Muscle layer of colon (tissue), 2 donors: ENCODE measurements around the gene LRRN1.
"Not testable (repeated sequence)": the region's sequence is repeated elsewhere in the genome, so short reads cannot be mapped to it uniquely, and the experiment has no call there.

ENCODE experiments used
- H3K27ac ChIP-seq: one replicate; pipeline ENCODE4 v1.7.0; 2013; ENCODE audit warnings: low read depth, mild to moderate bottlenecking, low read length, moderate library complexity
- H3K27me3 ChIP-seq, 2 donors: one replicate each; pipeline ENCODE4 v1.7.0; 2013; ENCODE audit warnings: low read length in 2 of 2, mild to moderate bottlenecking in 2 of 2; ENCODE audit not compliant: insufficient read depth in 2 of 2, control insufficient read depth in 1 of 2
- H3K36me3 ChIP-seq: one replicate; pipeline ENCODE4 v1.7.0; 2013; ENCODE audit warnings: mild to moderate bottlenecking, low read length; ENCODE audit not compliant: insufficient read depth
- H3K4me1 ChIP-seq: one replicate; pipeline ENCODE4 v1.7.0; 2013; ENCODE audit warnings: mild to moderate bottlenecking, low read length; ENCODE audit not compliant: insufficient read depth
- H3K4me3 ChIP-seq, 2 donors: one replicate each; pipeline ENCODE4 v1.7.0; 2013; ENCODE audit warnings: low read length in 2 of 2, low read depth in 1 of 2, mild to moderate bottlenecking in 1 of 2, moderate library complexity in 1 of 2
- H3K9ac ChIP-seq: one replicate; pipeline ENCODE4 v1.7.0; 2013; ENCODE audit warnings: low read length
- H3K9me3 ChIP-seq: one replicate; pipeline ENCODE4 v1.7.0; 2013; ENCODE audit warnings: mild to moderate bottlenecking, low read length
- donor health status: abdominal sarcoma.
- donor health status: Adenocarcinoma of cecum.

Gene LRRN1

GRCh38 chr3:3813013-3813412, 13.8 kb downstream of the LRRN1 start:
- no peak overlapping the region for H3K27ac ChIP-seq
- no peaks in the 10 kb centered on the region for H3K36me3 ChIP-seq
- H3K9me3 ChIP-seq = no peaks in the 10 kb centered on the region
- no peak overlapping the region for H3K9ac ChIP-seq
- no peaks in the 10 kb centered on the region for H3K27me3 ChIP-seq
- no peak overlapping the region for H3K4me3 ChIP-seq
- H3K4me1 ChIP-seq = no peaks in the 10 kb centered on the region

GRCh38 chr3:3815206-3815605, 16.0 kb downstream of the LRRN1 start:
- Histone ChIP-seq H3K27me3 (no peaks in the 10 kb centered on the region), H3K9ac (no peak overlapping the region), H3K4me3 (no peak overlapping the region), H3K36me3 (no peaks in the 10 kb centered on the region), H3K4me1 (no peaks in the 10 kb centered on the region), H3K27ac (no peak overlapping the region), H3K9me3 (no peaks in the 10 kb centered on the region)

GRCh38 chr3:3816034-3816433, 16.8 kb downstream of the LRRN1 start:
- H3K9ac ChIP-seq = no peak overlapping the region
- H3K9me3 ChIP-seq = no peaks in the 10 kb centered on the region
- H3K27me3 ChIP-seq = no peaks in the 10 kb centered on the region
- H3K36me3 ChIP-seq = no peaks in the 10 kb centered on the region
- H3K27ac ChIP-seq = no peak overlapping the region
- no peaks in the 10 kb centered on the region for H3K4me1 ChIP-seq
- H3K4me3 ChIP-seq = no peak overlapping the region

- Histone ChIP-seq H3K9me3 (no peaks in the 10 kb centered on the region), H3K36me3 (no peaks in the 10 kb centered on the region), H3K27me3 (no peaks in the 10 kb centered on the region), H3K9ac (no peak overlapping the region), H3K27ac (no peak overlapping the region), H3K4me3 (no peak overlapping the region), H3K4me1 (no peaks in the 10 kb centered on the region)
Observed at GRCh38 chr3:3817865-3818264, 18.6 kb downstream of the LRRN1 start.

- no peaks in the 10 kb centered on the region for H3K27me3 ChIP-seq
- H3K27ac ChIP-seq = no peak overlapping the region
- no peak overlapping the region for H3K4me3 ChIP-seq
- H3K4me1 ChIP-seq = no peaks in the 10 kb centered on the region
- H3K9ac ChIP-seq = no peak overlapping the region
- H3K9me3 ChIP-seq = no peaks in the 10 kb centered on the region
- no peaks in the 10 kb centered on the region for H3K36me3 ChIP-seq
Observed at GRCh38 chr3:3821777-3822176, 22.5 kb downstream of the LRRN1 start.

GRCh38 chr3:3825035-3825434, 25.8 kb downstream of the LRRN1 start:
- Histone ChIP-seq H3K27me3 (no peaks in the 10 kb centered on the region), H3K9me3 (no peaks in the 10 kb centered on the region), H3K4me3 (no peak overlapping the region), H3K9ac (no peak overlapping the region), H3K36me3 (no peaks in the 10 kb centered on the region), H3K4me1 (no peaks in the 10 kb centered on the region), H3K27ac (no peak overlapping the region)

- H3K9ac ChIP-seq = no peak overlapping the region
Observed at GRCh38 chr3:3826521-3826920, 27.3 kb downstream of the LRRN1 start.

GRCh38 chr3:3827111-3827510, 27.9 kb downstream of the LRRN1 start:
- H3K36me3 ChIP-seq = no peaks in the 10 kb centered on the region
- H3K4me1 ChIP-seq = no peaks in the 10 kb centered on the region
- no peaks in the 10 kb centered on the region for H3K9me3 ChIP-seq
- no peaks in the 10 kb centered on the region for H3K27me3 ChIP-seq
- no peak overlapping the region for H3K27ac ChIP-seq
- H3K4me3 ChIP-seq = no peak overlapping the region
- no peak overlapping the region for H3K9ac ChIP-seq

More at GRCh38 chr3:3826521-3826920, 27.3 kb downstream of the LRRN1 start:
- H3K27me3 ChIP-seq = no peaks in the 10 kb centered on the region
- no peak overlapping the region for H3K27ac ChIP-seq
- no peaks in the 10 kb centered on the region for H3K9me3 ChIP-seq
- H3K4me3 ChIP-seq = no peak overlapping the region
- H3K36me3 ChIP-seq = no peaks in the 10 kb centered on the region
- H3K4me1 ChIP-seq = no peaks in the 10 kb centered on the region

- not testable (repeated sequence) for H3K4me3 ChIP-seq, H3K9me3 ChIP-seq, H3K4me1 ChIP-seq, H3K9ac ChIP-seq, H3K27me3 ChIP-seq, H3K27ac ChIP-seq, H3K36me3 ChIP-seq
Observed at GRCh38 chr3:3828417-3828816, 29.2 kb downstream of the LRRN1 start.

GRCh38 chr3:3836845-3837244, 37.6 kb downstream of the LRRN1 start:
- Histone ChIP-seq H3K36me3 (no peaks in the 10 kb centered on the region), H3K9me3 (no peaks in the 10 kb centered on the region), H3K27ac (no peak overlapping the region), H3K4me3 (no peak overlapping the region), H3K9ac (no peak overlapping the region), H3K4me1 (no peaks in the 10 kb centered on the region), H3K27me3 (no peaks in the 10 kb centered on the region)

- no peaks in the 10 kb centered on the region for H3K36me3 ChIP-seq
- H3K27ac ChIP-seq = no peak overlapping the region
- no peak overlapping the region for H3K4me3 ChIP-seq
- no peak overlapping the region for H3K9ac ChIP-seq
- H3K9me3 ChIP-seq = no peaks in the 10 kb centered on the region
- no peaks in the 10 kb centered on the region for H3K4me1 ChIP-seq
- no peaks in the 10 kb centered on the region for H3K27me3 ChIP-seq
Observed at GRCh38 chr3:3842356-3842755, 43.1 kb downstream of the LRRN1 start.

GRCh38 chr3:3847994-3848922, 49.0 kb downstream of the LRRN1 start:
- Histone ChIP-seq H3K27ac (no peak overlapping the region), H3K9me3 (no peaks in the 10 kb centered on the region), H3K9ac (no peak overlapping the region), H3K4me3 (no peak overlapping the region), H3K36me3 (no peaks in the 10 kb centered on the region), H3K4me1 (no peaks in the 10 kb centered on the region), H3K27me3 (no peaks in the 10 kb centered on the region)
